Mesothelial cell of epicardium (in vitro differentiated cells): ENCODE results near the gene MYO5B. TPM values are rescaled to one million over a fixed set of nuclear protein-coding genes. Genes with fewer than 3 reads are reported as not detected.

ENCODE experiments used
- DNase-seq, 2 experiments: peaks; one replicate each; pipeline ENCODE4 v3.0.0; 2021; ENCODE audit warnings: low spot score in 2 of 2; ENCODE audit not compliant: unreplicated experiment in 2 of 2
- H3K27ac Mint-ChIP-seq: 2 replicates; pipeline ENCODE4 v1.8.0; 2021; ENCODE audit warnings: mixed read lengths
- H3K27me3 Mint-ChIP-seq: 2 replicates; pipeline ENCODE4 v1.8.0; 2021; ENCODE audit warnings: low read depth, mixed read lengths
- H3K36me3 Mint-ChIP-seq: 2 replicates; pipeline ENCODE4 v1.8.0; 2021; ENCODE audit warnings: mixed read lengths
- H3K4me1 Mint-ChIP-seq: 2 replicates; pipeline ENCODE4 v1.8.0; 2021; ENCODE audit warnings: mixed read lengths
- H3K4me3 Mint-ChIP-seq: 2 replicates; pipeline ENCODE4 v1.8.0; 2021; ENCODE audit warnings: mild to moderate bottlenecking, moderate library complexity, mixed read lengths
- H3K9me3 Mint-ChIP-seq: 2 replicates; pipeline ENCODE4 v1.8.0; 2021; ENCODE audit warnings: mixed read lengths
- CTCF ChIP-seq: fragments of 200-600 bp; sonication (generic); IDR thresholded peaks from one replicate; pipeline ENCODE4 v1.5.0; 2021; ENCODE audit warnings: antibody characterized with exemption; ENCODE audit not compliant: unreplicated experiment
- total RNA-seq: library from RNA; stranded (reverse); gene quantifications from 3 replicates; pipeline ENCODE4 v1.2.1, GENCODE V29; 2021

MYO5B gene
- total RNA-seq, 1 donor from 2014 or later = 15.1 TPM

GRCh38 chr18:50187659-50188058, 7.3 kb downstream of the MYO5B start:
- H3K4me1 Mint-ChIP-seq = peaks cover 2% of the 10 kb centered on the region
- no peak for TF ChIP-seq CTCF
- no peaks in the 10 kb centered on the region for H3K36me3 Mint-ChIP-seq
- DNase-seq = no peak
- peaks cover 41% of the 10 kb centered on the region for H3K27me3 Mint-ChIP-seq
- H3K9me3 Mint-ChIP-seq = no peaks in the 10 kb centered on the region
- H3K4me3 Mint-ChIP-seq = no peak overlapping the region
- H3K27ac Mint-ChIP-seq = no peak overlapping the region

- Mint-ChIP-seq H3K27me3 (peaks cover 28% of the 10 kb centered on the region), H3K36me3 (no peaks in the 10 kb centered on the region), H3K4me3 (no peak overlapping the region), H3K27ac (no peak overlapping the region), H3K4me1 (peaks cover 2% of the 10 kb centered on the region), H3K9me3 (no peaks in the 10 kb centered on the region)
- no peak for DNase-seq
- TF ChIP-seq CTCF = no peak
These were observed 8.6 kb downstream of the MYO5B start for GRCh38 chr18:50186385-50186784.

GRCh38 chr18:50183556-50183955, 11.4 kb downstream of the MYO5B start:
- Mint-ChIP-seq H3K27ac (no peak overlapping the region), H3K27me3 (peaks cover 2% of the 10 kb centered on the region), H3K4me1 (peaks cover 2% of the 10 kb centered on the region), H3K36me3 (no peaks in the 10 kb centered on the region), H3K4me3 (no peak overlapping the region), H3K9me3 (no peaks in the 10 kb centered on the region)
- no peak for DNase-seq
- TF ChIP-seq CTCF = no peak

- no peaks in the 10 kb centered on the region for H3K36me3 Mint-ChIP-seq
These were observed 12.4 kb downstream of the MYO5B start for GRCh38 chr18:50182511-50182910.

GRCh38 chr18:50181590-50181989, 13.4 kb downstream of the MYO5B start:
- no peak for DNase-seq
- Mint-ChIP-seq H3K9me3 (no peaks in the 10 kb centered on the region), H3K27ac (no peak overlapping the region), H3K36me3 (no peaks in the 10 kb centered on the region), H3K27me3 (peaks cover 2% of the 10 kb centered on the region), H3K4me3 (no peak overlapping the region), H3K4me1 (peaks cover 14% of the 10 kb centered on the region)
- no peak for TF ChIP-seq CTCF

More at GRCh38 chr18:50182511-50182910, 12.4 kb downstream of the MYO5B start:
- Mint-ChIP-seq H3K27me3 (peaks cover 2% of the 10 kb centered on the region), H3K4me1 (peaks cover 6% of the 10 kb centered on the region), H3K4me3 (no peak overlapping the region), H3K27ac (no peak overlapping the region), H3K9me3 (no peaks in the 10 kb centered on the region)
- DNase-seq = no peak
- no peak for TF ChIP-seq CTCF

- no peak for DNase-seq
- TF ChIP-seq CTCF = no peak
- H3K9me3 Mint-ChIP-seq = no peaks in the 10 kb centered on the region
- no peaks in the 10 kb centered on the region for H3K27me3 Mint-ChIP-seq
- no peaks in the 10 kb centered on the region for H3K36me3 Mint-ChIP-seq
- H3K27ac Mint-ChIP-seq = no peak overlapping the region
- H3K4me1 Mint-ChIP-seq = peaks cover 19% of the 10 kb centered on the region
- H3K4me3 Mint-ChIP-seq = no peak overlapping the region
These were observed 15.5 kb downstream of the MYO5B start for GRCh38 chr18:50179465-50179864.
